Neural cell (in vitro differentiated cells): ENCODE results near the gene PTPN18. TPM values are rescaled to one million over a fixed set of nuclear protein-coding genes. Genes with fewer than 3 reads are reported as not detected.

Experiments used
- H2AFZ ChIP-seq: fragments of 200-600, 300-800 bp; sonication (generic), shearing (Covaris generic); 2 replicates; pipeline ENCODE4 v1.6.0; 2014; ENCODE audit warnings: low read depth, mild to moderate bottlenecking, antibody characterized with exemption, low read length, moderate library complexity
- H3F3A ChIP-seq: fragments of 200-600 bp; shearing (Covaris generic); 2 replicates; pipeline ENCODE4 v1.6.1; 2016; ENCODE audit warnings: mild to moderate bottlenecking, moderate library complexity, mixed read lengths, antibody characterized with exemption, low read length; ENCODE audit not compliant: insufficient read depth, poor library complexity, severe bottlenecking
- H3K27ac ChIP-seq: fragments of 200-600, 300-800 bp; sonication (generic), shearing (Covaris generic); 2 replicates; pipeline ENCODE4 v1.5.1; 2014; ENCODE audit warnings: mild to moderate bottlenecking, low read length, moderate library complexity
- H3K27me3 ChIP-seq: fragments of 300-800, 200-600 bp; sonication (generic), shearing (Covaris generic); 2 replicates; pipeline ENCODE4 v1.6.0; 2014; ENCODE audit warnings: mild to moderate bottlenecking, low read depth, low read length, moderate library complexity; ENCODE audit not compliant: insufficient read depth
- H3K36me3 ChIP-seq: fragments of 300-800, 200-600 bp; sonication (generic), shearing (Covaris generic); 2 replicates; pipeline ENCODE4 v1.5.1; 2014; ENCODE audit warnings: mild to moderate bottlenecking, antibody characterized with exemption, low read length, moderate library complexity; ENCODE audit not compliant: insufficient read depth
- H3K4me2 ChIP-seq: fragments of 300-800, 200-600 bp; sonication (generic), shearing (Covaris generic); 2 replicates; pipeline ENCODE4 v1.6.0; 2014; ENCODE audit warnings: mild to moderate bottlenecking, low read length
- H3K4me3 ChIP-seq: fragments of 300-800, 200-600 bp; sonication (generic), shearing (Covaris generic); 2 replicates; pipeline ENCODE4 v1.5.1; 2014; ENCODE audit warnings: mild to moderate bottlenecking, low read length, moderate library complexity
- H3K79me2 ChIP-seq: fragments of 200-600 bp; shearing (Covaris generic); replicated peaks from 2 replicates; pipeline ENCODE4 v1.6.0; 2014; ENCODE audit warnings: mild to moderate bottlenecking, low read length, moderate library complexity; ENCODE audit not compliant: insufficient read depth
- H3K9ac ChIP-seq: fragments of 300-800, 200-600 bp; sonication (generic), shearing (Covaris generic); 2 replicates; pipeline ENCODE4 v1.6.1; 2016; ENCODE audit warnings: mild to moderate bottlenecking, low read length, mixed read lengths
- H3K9me2 ChIP-seq: fragments of 200-600 bp; shearing (Covaris generic); 2 replicates; pipeline ENCODE4 v1.6.1; 2016; ENCODE audit warnings: mild to moderate bottlenecking, low read length, mixed read lengths; ENCODE audit not compliant: insufficient read depth
- H3K9me3 ChIP-seq: fragments of 200-600, 300-800 bp; sonication (generic), shearing (Covaris generic); 2 replicates; pipeline ENCODE4 v1.6.1; 2016; ENCODE audit warnings: mild to moderate bottlenecking, mixed run types, low read length, moderate library complexity, mixed read lengths
- H4K20me1 ChIP-seq: fragments of 200-600 bp; shearing (Covaris generic); 2 replicates; pipeline ENCODE4 v1.6.1; 2016; ENCODE audit warnings: mild to moderate bottlenecking, mixed run types; ENCODE audit not compliant: insufficient read depth
- CTCF ChIP-seq: fragments of 450-650 bp; IDR thresholded peaks from 2 replicates; pipeline ENCODE4 v1.5.1; 2014; ENCODE audit warnings: antibody characterized with exemption, mild to moderate bottlenecking, moderate library complexity; ENCODE audit not compliant: poor library complexity, severe bottlenecking
- EP300 ChIP-seq: fragments of 450-650 bp; conservative IDR thresholded peaks from 2 replicates; pipeline ENCODE4 v1.6.1; 2014; ENCODE audit warnings: antibody characterized with exemption, mild to moderate bottlenecking, moderate library complexity; ENCODE audit not compliant: poor library complexity, severe bottlenecking
- EZH2 ChIP-seq: fragments of 200-600, 300-800 bp; shearing (Covaris generic), sonication (generic); IDR thresholded peaks from 2 replicates; pipeline ENCODE4 v1.6.1; 2014; ENCODE audit warnings: antibody characterized with exemption, low read length, borderline replicate concordance, mild to moderate bottlenecking; ENCODE audit not compliant: insufficient read depth, poor library complexity, severe bottlenecking
- MXI1 ChIP-seq: fragments of 450-650 bp; conservative IDR thresholded peaks from 2 replicates; pipeline ENCODE4 v1.6.1; 2014; ENCODE audit warnings: antibody characterized with exemption, mild to moderate bottlenecking; ENCODE audit not compliant: poor library complexity, severe bottlenecking
- POLR2AphosphoS5 ChIP-seq: IDR thresholded peaks from 2 replicates; pipeline ENCODE4 v1.6.1; 2012
- RAD21 ChIP-seq: fragments of 450-650 bp; conservative IDR thresholded peaks from 2 replicates; pipeline ENCODE4 v1.6.1; 2014; ENCODE audit warnings: antibody characterized with exemption, mild to moderate bottlenecking, moderate library complexity
- SMC3 ChIP-seq: fragments of 450-650 bp; conservative IDR thresholded peaks from 2 replicates; pipeline ENCODE4 v1.6.1; 2014; ENCODE audit warnings: antibody characterized with exemption, mild to moderate bottlenecking, moderate library complexity; ENCODE audit not compliant: poor library complexity
- TAF1 ChIP-seq: IDR thresholded peaks from 2 replicates; pipeline ENCODE4 v1.6.1; 2012; ENCODE audit warnings: low read depth
- polyA plus RNA-seq: library from polyadenylated mRNA; depleted of rRNA; stranded (reverse); fragments of >200 nt; gene quantifications from 2 replicates; pipeline ENCODE4 v1.2.3, GENCODE V29; 2014
- TF ChIP-seq, protein P1 (sequence below): IDR thresholded peaks from 2 replicates; pipeline ENCODE4 v1.6.1; 2012; ENCODE audit warnings: borderline replicate concordance

The PTPN18 gene
- polyA plus RNA-seq, 1 donor from 2014 or later = 13.3 TPM

DNA sequence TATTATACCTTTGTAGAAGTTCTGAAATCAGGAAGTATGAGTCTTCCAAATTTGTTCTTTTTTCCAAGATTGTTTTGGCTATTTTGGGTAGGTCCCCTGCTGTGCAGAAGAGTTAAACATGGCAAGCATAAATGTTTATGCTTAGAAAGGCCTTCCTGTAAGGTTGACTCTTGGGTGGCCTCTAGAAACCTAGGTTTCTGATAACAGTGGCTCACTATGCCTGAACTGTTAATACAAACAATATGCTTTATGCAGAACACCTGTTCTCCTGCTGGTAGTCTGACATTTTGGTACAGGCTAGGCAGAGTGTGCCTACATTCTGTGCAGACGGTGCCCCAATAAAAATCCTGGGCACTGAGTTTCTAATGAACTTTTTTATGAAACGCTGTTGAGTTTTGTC lies 10.1 kb downstream of the PTPN18 start:
- Histone ChIP-seq H3K36me3 (no peaks in the 10 kb centered on the region), H3K4me3 (no peak overlapping the region), H3K79me2 (no peaks in the 10 kb centered on the region), H3F3A (no peaks in the 10 kb centered on the region), H3K4me2 (no peak overlapping the region), H3K9me3 (no peaks in the 10 kb centered on the region), H3K9ac (no peak overlapping the region), H3K9me2 (no peaks in the 10 kb centered on the region), H2AFZ (no peak overlapping the region), H4K20me1 (no peaks in the 10 kb centered on the region), H3K27ac (no peak overlapping the region), H3K27me3 (no peaks in the 10 kb centered on the region)
- TF ChIP-seq, protein P1, sequence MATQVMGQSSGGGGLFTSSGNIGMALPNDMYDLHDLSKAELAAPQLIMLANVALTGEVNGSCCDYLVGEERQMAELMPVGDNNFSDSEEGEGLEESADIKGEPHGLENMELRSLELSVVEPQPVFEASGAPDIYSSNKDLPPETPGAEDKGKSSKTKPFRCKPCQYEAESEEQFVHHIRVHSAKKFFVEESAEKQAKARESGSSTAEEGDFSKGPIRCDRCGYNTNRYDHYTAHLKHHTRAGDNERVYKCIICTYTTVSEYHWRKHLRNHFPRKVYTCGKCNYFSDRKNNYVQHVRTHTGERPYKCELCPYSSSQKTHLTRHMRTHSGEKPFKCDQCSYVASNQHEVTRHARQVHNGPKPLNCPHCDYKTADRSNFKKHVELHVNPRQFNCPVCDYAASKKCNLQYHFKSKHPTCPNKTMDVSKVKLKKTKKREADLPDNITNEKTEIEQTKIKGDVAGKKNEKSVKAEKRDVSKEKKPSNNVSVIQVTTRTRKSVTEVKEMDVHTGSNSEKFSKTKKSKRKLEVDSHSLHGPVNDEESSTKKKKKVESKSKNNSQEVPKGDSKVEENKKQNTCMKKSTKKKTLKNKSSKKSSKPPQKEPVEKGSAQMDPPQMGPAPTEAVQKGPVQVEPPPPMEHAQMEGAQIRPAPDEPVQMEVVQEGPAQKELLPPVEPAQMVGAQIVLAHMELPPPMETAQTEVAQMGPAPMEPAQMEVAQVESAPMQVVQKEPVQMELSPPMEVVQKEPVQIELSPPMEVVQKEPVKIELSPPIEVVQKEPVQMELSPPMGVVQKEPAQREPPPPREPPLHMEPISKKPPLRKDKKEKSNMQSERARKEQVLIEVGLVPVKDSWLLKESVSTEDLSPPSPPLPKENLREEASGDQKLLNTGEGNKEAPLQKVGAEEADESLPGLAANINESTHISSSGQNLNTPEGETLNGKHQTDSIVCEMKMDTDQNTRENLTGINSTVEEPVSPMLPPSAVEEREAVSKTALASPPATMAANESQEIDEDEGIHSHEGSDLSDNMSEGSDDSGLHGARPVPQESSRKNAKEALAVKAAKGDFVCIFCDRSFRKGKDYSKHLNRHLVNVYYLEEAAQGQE = no peak
- TF ChIP-seq SMC3 (no peak), EZH2 (no peak), CTCF (no peak), TAF1 (no peak), MXI1 (no peak), POLR2AphosphoS5 (no peak), RAD21 (no peak), EP300 (no peak)

DNA sequence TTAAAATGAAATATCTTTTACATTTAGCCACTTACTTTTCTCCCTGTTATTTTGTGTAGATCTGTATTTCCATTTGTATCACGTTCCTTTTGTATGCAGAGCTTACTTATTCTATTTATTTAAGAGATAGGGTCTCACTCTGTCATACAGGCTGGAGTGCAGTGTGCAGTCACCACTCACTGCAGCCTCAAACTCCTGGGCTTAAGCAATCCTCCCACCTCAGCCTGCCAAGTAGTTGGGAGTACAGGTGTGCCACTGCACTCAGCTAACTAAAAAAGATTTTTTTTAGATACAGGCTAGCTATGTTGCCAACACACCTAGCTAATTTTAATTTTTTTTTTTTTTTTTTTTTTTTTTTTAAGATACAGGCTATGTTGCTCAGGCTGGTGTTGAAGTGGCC lies 10.9 kb downstream of the PTPN18 start:
- Histone ChIP-seq H3K9me2 (no peaks in the 10 kb centered on the region), H3F3A (no peaks in the 10 kb centered on the region), H2AFZ (no peak overlapping the region), H3K9ac (no peak overlapping the region), H3K4me2 (no peak overlapping the region), H4K20me1 (no peaks in the 10 kb centered on the region), H3K36me3 (no peaks in the 10 kb centered on the region), H3K27ac (no peak overlapping the region), H3K27me3 (no peaks in the 10 kb centered on the region), H3K4me3 (no peak overlapping the region), H3K79me2 (no peaks in the 10 kb centered on the region), H3K9me3 (no peaks in the 10 kb centered on the region)
- no peak for TF ChIP-seq CTCF
- TF ChIP-seq RAD21 = no peak
- no peak for TF ChIP-seq TAF1
- TF ChIP-seq MXI1 = no peak
- no peak for TF ChIP-seq EP300
- no peak for TF ChIP-seq SMC3
- TF ChIP-seq, protein P1 = no peak
- TF ChIP-seq EZH2 = no peak
